CD14-positive monocyte (primary cell): ENCODE data around the gene SPRED2. TPM values are rescaled to one million over a fixed set of nuclear protein-coding genes. Genes with fewer than 3 reads are reported as not detected.

Experiments
- DNase-seq, 3 donors: peaks; one replicate each; pipeline ENCODE4 v3.0.0-alpha.2; 2011 to 2022
- H2AFZ ChIP-seq: 2 replicates; pipeline ENCODE4 v1.6.0; 2012; ENCODE audit warnings: mild to moderate bottlenecking, low read depth, low read length, inconsistent platforms; ENCODE audit not compliant: insufficient read depth, poor library complexity, severe bottlenecking
- H3K27ac ChIP-seq, 2 donors: 1 replicate in 1 of 2; 2 replicates in 1 of 2; pipeline ENCODE4 v1.5.1; 2012 to 2013; ENCODE audit warnings: low read length in 2 of 2, control low read depth in 1 of 2, inconsistent platforms in 1 of 2, low read depth in 1 of 2, mild to moderate bottlenecking in 1 of 2
- H3K27me3 ChIP-seq, 2 donors: one replicate each; pipeline versions ENCODE4 v1.6.0 to v1.6.1; 2011 to 2013; ENCODE audit warnings: low read length in 2 of 2; ENCODE audit not compliant: control insufficient read depth in 2 of 2, insufficient read depth in 2 of 2
- H3K36me3 ChIP-seq, 2 donors: replicated peaks in 1 of 2; 1 replicate in 1 of 2; 2 replicates in 1 of 2; pipeline versions ENCODE4 v1.5.1 to v1.6.1; 2012 to 2013; ENCODE audit warnings: low read length in 2 of 2, control low read depth in 1 of 2, inconsistent platforms in 1 of 2, mild to moderate bottlenecking in 1 of 2; ENCODE audit not compliant: insufficient read depth in 2 of 2, control insufficient read depth in 1 of 2
- H3K4me1 ChIP-seq, 2 donors: 1 replicate in 1 of 2; 2 replicates in 1 of 2; pipeline versions ENCODE4 v1.5.1 to v1.6.1; 2012 to 2013; ENCODE audit warnings: low read length in 2 of 2, control low read depth in 1 of 2, inconsistent platforms in 1 of 2, mild to moderate bottlenecking in 1 of 2, moderate library complexity in 1 of 2; ENCODE audit not compliant: insufficient read depth in 2 of 2, control insufficient read depth in 1 of 2
- H3K4me2 ChIP-seq: replicated peaks from 2 replicates; pipeline ENCODE3; 2012; ENCODE audit warnings: low read length, moderate library complexity, mild to moderate bottlenecking; ENCODE audit not compliant: poor library complexity, severe bottlenecking; ENCODE audit errors: extremely low read depth
- H3K4me3 ChIP-seq, 3 experiments: fragments of 200-600 bp in 1 of 3; sonication (generic) in 1 of 3; replicated peaks in 1 of 3; 1 replicate in 2 of 3; 2 replicates in 1 of 3; pipeline ENCODE4 v1.5.1; 2011 to 2013; ENCODE audit warnings: low read length in 3 of 3, mild to moderate bottlenecking in 3 of 3, control low read depth in 2 of 3, low read depth in 2 of 3, inconsistent platforms in 1 of 3, moderate library complexity in 1 of 3
- H3K79me2 ChIP-seq: 2 replicates; pipeline ENCODE4 v1.6.0; 2012; ENCODE audit warnings: mild to moderate bottlenecking, control low read depth, inconsistent platforms, low read length, moderate library complexity; ENCODE audit not compliant: insufficient read depth
- H3K9ac ChIP-seq: 2 replicates; pipeline ENCODE4 v1.6.0; 2017; ENCODE audit warnings: low read length, mild to moderate bottlenecking; ENCODE audit not compliant: insufficient read depth, poor library complexity, severe bottlenecking
- H3K9me3 ChIP-seq, 2 donors: replicated peaks in 1 of 2; 1 replicate in 1 of 2; 2 replicates in 1 of 2; pipeline versions ENCODE4 v1.5.1 to v1.6.1; 2012 to 2013; ENCODE audit warnings: low read length in 2 of 2, control low read depth in 1 of 2; ENCODE audit not compliant: control insufficient read depth in 1 of 2, insufficient read depth in 1 of 2
- H4K20me1 ChIP-seq: 2 replicates; pipeline ENCODE4 v1.6.0; 2012; ENCODE audit warnings: mild to moderate bottlenecking, low read length, control low read depth, moderate library complexity; ENCODE audit not compliant: insufficient read depth
- H3K27ac Mint-ChIP-seq, 7 donors: one replicate each; pipeline ENCODE4 v1.8.0; 2020; ENCODE audit warnings: mild to moderate bottlenecking in 7 of 7, mixed read lengths in 7 of 7, moderate library complexity in 6 of 7, inconsistent platforms in 2 of 7
- H3K27me3 Mint-ChIP-seq, 3 donors: one replicate each; pipeline ENCODE4 v1.8.0; 2021 to 2022; ENCODE audit warnings: low read depth in 3 of 3, mild to moderate bottlenecking in 3 of 3, mixed read lengths in 3 of 3, moderate library complexity in 3 of 3, inconsistent platforms in 1 of 3
- H3K36me3 Mint-ChIP-seq, 2 donors: one replicate each; pipeline ENCODE4 v1.8.0; 2020; ENCODE audit warnings: mixed read lengths in 2 of 2, inconsistent platforms in 1 of 2, mild to moderate bottlenecking in 1 of 2
- H3K4me1 Mint-ChIP-seq: one replicate; pipeline ENCODE4 v1.8.0; 2020; ENCODE audit warnings: mild to moderate bottlenecking, mixed read lengths
- H3K4me3 Mint-ChIP-seq, 2 donors: one replicate each; pipeline ENCODE4 v1.8.0; 2020; ENCODE audit warnings: mild to moderate bottlenecking in 2 of 2, mixed read lengths in 2 of 2, moderate library complexity in 1 of 2
- H3K9me3 Mint-ChIP-seq, 7 donors: one replicate each; pipeline ENCODE4 v1.8.0; 2020 to 2022; ENCODE audit warnings: mixed read lengths in 7 of 7, mild to moderate bottlenecking in 6 of 7, moderate library complexity in 6 of 7, inconsistent platforms in 2 of 7
- CTCF ChIP-seq: fragments of 200-600 bp; IDR thresholded peaks from one replicate; pipeline ENCODE4 v1.8.0; 2022; ENCODE audit warnings: antibody characterized with exemption, mild to moderate bottlenecking
- WGBS: methylation state at CpG from one replicate; pipeline ENCODE4 v1.1.5; 2013; ENCODE audit warnings: missing lambda C conversion rate; ENCODE audit not compliant: insufficient coverage; 5-methylcytosine and 5-hydroxymethylcytosine counted together
- intact Hi-C, 2 donors: fragments of 100-400 bp; cut with micrococcal nuclease; formaldehyde crosslinking; loops; one replicate each; pipeline versions ENCODE4 v1.15.0 to v1.15.1; 2023
- polyA plus RNA-seq, 3 donors: library from polyadenylated mRNA; depleted of rRNA in 1 of 3; unstranded in 2 of 3; stranded (reverse) in 1 of 3; fragments of 300-500 nt in 2 of 3; fragments of >200 nt in 1 of 3; fragmentation: Illumina TruSeq in 2 of 3; gene quantifications; 1 replicate in 2 of 3; 2 replicates in 1 of 3; pipeline ENCODE4 v1.2.3, GENCODE V29; 2012 to 2021

The SPRED2 gene
- polyA plus RNA-seq, 3 donors: 0.20 to 2.0 (median 0.33) TPM

DNA sequence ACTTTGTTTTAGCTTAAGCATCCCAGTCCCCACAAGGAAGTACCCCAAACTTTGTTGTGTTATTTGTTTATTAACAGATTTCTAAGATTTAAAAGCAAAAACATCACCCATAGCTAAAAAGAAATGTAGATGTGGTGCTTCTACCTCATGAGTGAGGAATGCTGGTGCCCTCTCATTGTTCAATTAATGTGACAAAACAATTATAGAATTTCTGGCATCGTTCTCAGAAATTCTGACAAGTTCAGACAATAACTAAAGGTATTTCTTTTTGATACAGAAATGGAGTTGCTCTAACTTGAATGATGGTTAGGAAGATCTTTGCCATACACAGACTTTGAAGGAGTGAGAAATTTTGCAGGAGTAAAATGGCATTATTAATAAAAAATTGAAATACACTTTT is 42.9 kb downstream of the SPRED2 start:
- peaks cover 10 to 27% of the 10 kb centered on the region in 2 donors for H3K4me1 ChIP-seq
- H3K9me3 ChIP-seq: no peaks in the 10 kb centered on the region
- H3K27ac Mint-ChIP-seq: no peak overlapping the region
- H3K4me3 Mint-ChIP-seq: no peak overlapping the region
- peaks cover 59% of the 10 kb centered on the region for H3K4me1 Mint-ChIP-seq
- no peak overlapping the region for H3K9ac ChIP-seq
- H3K27me3 Mint-ChIP-seq: peaks cover 0 to 9% (median 4%) of the 10 kb centered on the region in 3 donors
- no peak overlapping the region for H3K4me2 ChIP-seq
- TF ChIP-seq CTCF: no peak
- H3K27ac ChIP-seq: no peak overlapping the region
- intact Hi-C loops: no loop called here
- no peaks in the 10 kb centered on the region for H3K36me3 ChIP-seq
- peaks cover 6% of the 10 kb centered on the region for H3K79me2 ChIP-seq
- no peaks in the 10 kb centered on the region for H3K9me3 Mint-ChIP-seq
- H2AFZ ChIP-seq: no peak overlapping the region
- no peaks in the 10 kb centered on the region for H4K20me1 ChIP-seq
- no peak overlapping the region for H3K4me3 ChIP-seq
- no peaks in the 10 kb centered on the region for H3K27me3 ChIP-seq
- H3K36me3 Mint-ChIP-seq: peaks cover 0 to 1% of the 10 kb centered on the region in 2 donors
- DNase-seq: no peak
- WGBS: no CpG with 5 or more reads among the region's 1 CpG

- no peak overlapping the region for H3K4me3 Mint-ChIP-seq
- WGBS: no CpG with 5 or more reads among the region's 3 CpGs
- H3K27ac ChIP-seq: no peak overlapping the region
- H3K4me1 ChIP-seq: peaks cover 17 to 32% of the 10 kb centered on the region in 2 donors
- no peaks in the 10 kb centered on the region for H3K9me3 Mint-ChIP-seq
- no peak for DNase-seq
- H3K4me1 Mint-ChIP-seq: peaks cover 60% of the 10 kb centered on the region
- no peaks in the 10 kb centered on the region for H3K27me3 ChIP-seq
- no peaks in the 10 kb centered on the region for H4K20me1 ChIP-seq
- H3K27ac Mint-ChIP-seq: no peak overlapping the region
- no peak for TF ChIP-seq CTCF
- H2AFZ ChIP-seq: no peak overlapping the region
- H3K36me3 ChIP-seq: no peaks in the 10 kb centered on the region
- peaks cover 0 to 9% (median 6%) of the 10 kb centered on the region in 3 donors for H3K27me3 Mint-ChIP-seq
- no peak overlapping the region for H3K4me3 ChIP-seq
- H3K9me3 ChIP-seq: no peaks in the 10 kb centered on the region
- H3K36me3 Mint-ChIP-seq: peaks cover 0 to 1% of the 10 kb centered on the region in 2 donors
- intact Hi-C loops: no loop called here
- peaks cover 6% of the 10 kb centered on the region for H3K79me2 ChIP-seq
- H3K9ac ChIP-seq: no peak overlapping the region
- no peak overlapping the region for H3K4me2 ChIP-seq
These were observed 43.6 kb downstream of the SPRED2 start for GRCh38 chr2:65388596-65389390.
